Ectodermal cell (in vitro differentiated cells): ENCODE measurements around the gene VCAM1.

Source experiments
- H3K27ac ChIP-seq: 2 replicates; pipeline ENCODE4 v1.7.0; 2013; ENCODE audit warnings: mild to moderate bottlenecking, low read depth, low read length; ENCODE audit not compliant: insufficient read depth, poor library complexity, severe bottlenecking
- H3K27me3 ChIP-seq: 2 replicates; pipeline ENCODE4 v1.7.0; 2013; ENCODE audit warnings: mild to moderate bottlenecking, low read length; ENCODE audit not compliant: insufficient read depth, control insufficient read depth, poor library complexity, severe bottlenecking
- H3K36me3 ChIP-seq: one replicate; pipeline ENCODE4 v1.7.0; 2013; ENCODE audit warnings: low read length; ENCODE audit not compliant: control insufficient read depth, insufficient read depth
- H3K4me1 ChIP-seq: one replicate; pipeline ENCODE4 v1.7.0; 2013; ENCODE audit warnings: low read length; ENCODE audit not compliant: control insufficient read depth, insufficient read depth
- H3K4me3 ChIP-seq: 2 replicates; pipeline ENCODE4 v1.7.0; 2013; ENCODE audit warnings: low read depth, low read length, control low read depth; ENCODE audit not compliant: insufficient read depth
- H3K9me3 ChIP-seq: 2 replicates; pipeline ENCODE4 v1.7.0; 2013; ENCODE audit warnings: mild to moderate bottlenecking, low read length, moderate library complexity; ENCODE audit not compliant: control insufficient read depth
- WGBS, 2 experiments: methylation state at CpG; one replicate each; pipeline ENCODE4 v1.1.7; 2013; ENCODE audit warnings: missing lambda C conversion rate in 2 of 2; 5-methylcytosine and 5-hydroxymethylcytosine counted together

VCAM1 gene

DNA sequence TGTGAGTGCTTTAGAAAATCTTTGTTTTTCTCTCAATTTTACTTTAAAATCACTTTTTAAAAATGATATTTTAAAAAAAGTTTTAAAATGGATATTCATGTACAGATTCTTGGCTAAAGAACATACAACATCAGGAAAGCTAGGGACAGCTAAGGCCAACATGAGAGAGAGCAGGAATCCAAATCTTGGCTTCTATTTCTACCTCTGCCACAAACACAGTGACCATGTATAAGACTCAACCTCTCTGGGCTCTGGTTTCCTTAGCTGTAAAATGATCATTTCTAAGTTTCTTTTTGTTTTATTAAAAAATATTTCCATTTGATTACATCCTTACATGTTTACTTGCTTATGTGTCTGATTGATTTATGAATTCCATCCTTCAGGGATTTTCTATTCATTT lies 1.2 kb downstream of the VCAM1 start:
- Histone ChIP-seq H3K27me3 (no peaks in the 10 kb centered on the region), H3K4me1 (peaks cover 5% of the 10 kb centered on the region), H3K36me3 (no peaks in the 10 kb centered on the region), H3K4me3 (no peak overlapping the region), H3K27ac (no peak overlapping the region), H3K9me3 (no peaks in the 10 kb centered on the region)

DNA sequence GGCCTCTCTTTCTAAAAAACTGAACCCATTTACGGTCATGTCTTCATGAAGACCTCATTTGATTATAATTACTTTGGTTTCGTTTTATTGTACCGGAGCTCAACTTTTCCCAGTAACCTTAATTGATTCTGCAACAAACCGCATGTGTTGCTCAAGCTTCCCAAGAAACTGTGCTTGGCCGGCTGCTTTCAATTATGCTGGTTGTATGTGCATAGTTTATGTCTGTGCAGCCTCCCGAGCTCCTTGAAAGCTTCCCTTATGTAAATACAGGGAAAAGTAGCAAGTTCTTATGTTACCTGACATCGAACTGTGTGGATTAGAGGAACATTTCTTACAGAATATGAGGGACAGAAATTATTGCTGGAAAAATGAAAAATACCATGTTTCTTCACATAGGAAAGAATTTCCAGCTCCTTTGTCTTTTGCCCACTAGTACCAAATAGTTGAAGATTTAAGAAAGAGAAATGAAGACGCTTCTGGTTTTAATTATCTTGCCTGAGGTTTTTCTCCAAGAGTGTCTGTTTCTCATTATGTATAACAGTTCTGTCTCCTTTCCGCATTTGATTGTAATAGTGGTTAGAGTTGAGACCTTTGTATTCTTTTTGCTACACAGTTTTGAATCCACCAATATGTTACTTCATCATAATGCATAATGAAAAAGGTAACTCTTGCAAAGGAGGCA lies 2.1 kb downstream of the VCAM1 start:
- 90 to 93% methylated on average over 8 to 9 of the region's 9 CpGs for WGBS, 2 experiments
- H3K9me3 ChIP-seq = no peaks in the 10 kb centered on the region
- peaks cover 5% of the 10 kb centered on the region for H3K4me1 ChIP-seq
- no peaks in the 10 kb centered on the region for H3K27me3 ChIP-seq
- no peaks in the 10 kb centered on the region for H3K36me3 ChIP-seq
- H3K4me3 ChIP-seq = no peak overlapping the region
- no peak overlapping the region for H3K27ac ChIP-seq

DNA sequence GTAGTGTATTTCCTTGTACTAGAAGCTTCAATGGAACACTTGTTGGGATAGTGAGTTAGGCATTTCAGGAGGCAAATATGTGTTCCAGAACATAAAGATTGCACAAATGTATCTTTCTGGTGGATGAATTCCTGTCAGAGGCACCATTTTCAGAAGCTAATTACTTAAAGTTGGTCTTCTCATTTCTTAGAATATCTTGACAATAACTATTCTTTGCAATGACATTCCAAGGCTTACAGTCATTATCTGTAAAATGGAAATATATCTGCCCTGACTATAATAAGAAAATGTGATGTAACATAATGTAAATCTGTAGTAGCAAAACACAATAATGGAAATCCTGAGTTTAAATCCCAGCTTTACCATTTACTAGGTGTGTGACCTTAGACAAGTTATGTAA lies 2.7 kb downstream of the VCAM1 start:
- Histone ChIP-seq H3K9me3 (no peaks in the 10 kb centered on the region), H3K36me3 (no peaks in the 10 kb centered on the region), H3K27me3 (no peaks in the 10 kb centered on the region), H3K4me3 (no peak overlapping the region), H3K4me1 (peaks cover 5% of the 10 kb centered on the region), H3K27ac (no peak overlapping the region)

DNA sequence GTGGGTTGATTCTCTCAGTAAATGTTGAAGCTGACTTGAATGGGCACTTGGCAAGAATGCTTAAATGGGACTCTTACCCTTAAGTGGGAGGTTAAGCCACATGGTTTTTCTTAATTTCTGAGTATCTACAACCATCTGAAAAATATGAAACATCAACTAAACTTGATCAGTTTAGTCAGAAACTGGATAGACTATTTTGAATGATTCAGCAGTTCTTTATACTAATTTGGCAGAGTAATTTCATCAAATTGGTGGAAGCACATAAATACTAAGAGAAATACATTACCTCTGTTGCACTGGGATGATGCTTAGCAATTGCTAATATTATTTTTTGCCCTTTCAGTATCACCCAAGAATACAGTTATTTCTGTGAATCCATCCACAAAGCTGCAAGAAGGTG lies 4.7 kb downstream of the VCAM1 start:
- H3K27me3 ChIP-seq = no peaks in the 10 kb centered on the region
- H3K4me1 ChIP-seq = peaks cover 5% of the 10 kb centered on the region
- H3K36me3 ChIP-seq = no peaks in the 10 kb centered on the region
- no peak overlapping the region for H3K27ac ChIP-seq
- no peaks in the 10 kb centered on the region for H3K9me3 ChIP-seq
- H3K4me3 ChIP-seq = no peak overlapping the region

DNA sequence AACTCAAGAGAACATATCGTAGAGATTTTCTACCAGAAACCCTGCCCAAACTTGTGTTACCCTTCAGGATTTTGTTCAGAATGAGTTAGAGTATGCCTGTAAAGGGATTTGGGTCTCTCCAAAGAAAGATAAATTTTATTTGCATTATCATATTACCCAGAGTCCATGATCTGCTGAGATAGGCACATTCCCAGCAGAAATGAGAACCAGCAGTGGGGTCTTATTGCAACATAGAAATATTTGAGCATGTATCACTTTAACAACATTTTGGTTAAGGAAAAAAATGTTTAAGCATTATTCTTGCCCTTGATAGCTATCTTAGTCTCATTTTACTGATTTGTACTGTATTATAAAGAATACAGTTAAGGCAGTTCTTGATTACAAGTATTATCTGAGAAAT lies 10.6 kb downstream of the VCAM1 start:
- H3K27me3 ChIP-seq = no peaks in the 10 kb centered on the region
- H3K36me3 ChIP-seq = no peaks in the 10 kb centered on the region
- H3K9me3 ChIP-seq = no peaks in the 10 kb centered on the region
- no peaks in the 10 kb centered on the region for H3K4me1 ChIP-seq
- H3K27ac ChIP-seq = no peak overlapping the region
- 100% methylated on average over 1 of the region's 1 CpG for WGBS, 2 experiments
- H3K4me3 ChIP-seq = no peak overlapping the region

DNA sequence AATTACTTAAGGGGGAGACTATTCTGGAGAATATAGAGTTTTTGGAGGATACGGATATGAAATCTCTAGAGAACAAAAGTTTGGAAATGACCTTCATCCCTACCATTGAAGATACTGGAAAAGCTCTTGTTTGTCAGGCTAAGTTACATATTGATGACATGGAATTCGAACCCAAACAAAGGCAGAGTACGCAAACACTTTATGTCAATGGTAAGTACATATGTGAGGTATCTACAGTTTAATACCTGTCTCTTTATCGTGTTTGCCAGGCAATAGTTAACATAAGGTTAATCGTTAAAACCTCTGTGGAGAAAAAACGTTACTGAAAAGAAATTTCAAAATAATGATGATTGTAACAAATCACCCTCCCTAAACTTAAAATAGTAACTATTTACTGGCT lies 11.8 kb downstream of the VCAM1 start:
- no peaks in the 10 kb centered on the region for H3K4me1 ChIP-seq
- no peaks in the 10 kb centered on the region for H3K36me3 ChIP-seq
- H3K27ac ChIP-seq = no peak overlapping the region
- H3K9me3 ChIP-seq = no peaks in the 10 kb centered on the region
- no peak overlapping the region for H3K4me3 ChIP-seq
- H3K27me3 ChIP-seq = no peaks in the 10 kb centered on the region
- WGBS, 2 experiments = 96 to 100% methylated on average over 3 to 6 of the region's 6 CpGs

DNA sequence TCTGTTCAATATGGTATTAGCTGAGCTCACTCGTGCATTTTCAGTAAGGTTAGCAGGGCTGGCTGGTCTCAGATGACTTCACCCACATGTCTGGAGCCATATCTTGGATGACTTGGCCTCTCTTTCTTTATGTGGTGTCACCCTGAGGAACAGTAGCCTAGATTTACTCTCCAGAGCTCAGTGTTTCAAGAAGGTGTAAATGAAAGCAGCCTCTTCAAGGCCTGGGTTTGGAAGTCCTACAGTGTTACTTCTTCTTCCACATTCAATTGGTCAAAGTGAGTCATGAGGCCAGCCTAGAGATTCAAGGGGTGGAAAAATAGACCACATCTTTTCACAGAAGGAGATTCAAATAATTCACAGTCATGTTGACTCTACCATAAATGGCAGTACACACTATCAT lies 12.2 kb downstream of the VCAM1 start:
- 96 to 100% methylated on average over 1 of the region's 1 CpG for WGBS, 2 experiments
- no peak overlapping the region for H3K27ac ChIP-seq
- no peaks in the 10 kb centered on the region for H3K4me1 ChIP-seq
- no peaks in the 10 kb centered on the region for H3K36me3 ChIP-seq
- H3K9me3 ChIP-seq = no peaks in the 10 kb centered on the region
- H3K4me3 ChIP-seq = no peak overlapping the region
- no peaks in the 10 kb centered on the region for H3K27me3 ChIP-seq

DNA sequence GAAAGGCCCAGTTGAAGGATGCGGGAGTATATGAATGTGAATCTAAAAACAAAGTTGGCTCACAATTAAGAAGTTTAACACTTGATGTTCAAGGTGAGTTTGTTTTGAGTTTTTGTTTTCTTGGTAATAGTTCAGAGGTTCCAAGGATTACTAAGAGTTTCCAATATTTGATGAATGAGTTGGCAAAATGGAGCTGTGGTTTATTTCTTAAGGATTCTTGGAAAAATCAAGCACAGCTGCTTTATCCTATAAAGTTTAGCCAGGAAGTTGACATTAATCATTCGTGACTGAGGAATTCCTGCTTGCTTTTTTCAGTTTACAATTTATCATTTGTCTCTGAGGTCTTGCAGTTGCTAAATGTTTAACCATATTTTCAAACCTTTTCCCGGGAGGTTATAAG lies 15.1 kb downstream of the VCAM1 start:
- 93 to 97% methylated on average over 3 of the region's 3 CpGs for WGBS, 2 experiments
- Histone ChIP-seq H3K4me3 (no peak overlapping the region), H3K27ac (no peak overlapping the region), H3K9me3 (no peaks in the 10 kb centered on the region), H3K36me3 (no peaks in the 10 kb centered on the region), H3K4me1 (no peaks in the 10 kb centered on the region), H3K27me3 (no peaks in the 10 kb centered on the region)

DNA sequence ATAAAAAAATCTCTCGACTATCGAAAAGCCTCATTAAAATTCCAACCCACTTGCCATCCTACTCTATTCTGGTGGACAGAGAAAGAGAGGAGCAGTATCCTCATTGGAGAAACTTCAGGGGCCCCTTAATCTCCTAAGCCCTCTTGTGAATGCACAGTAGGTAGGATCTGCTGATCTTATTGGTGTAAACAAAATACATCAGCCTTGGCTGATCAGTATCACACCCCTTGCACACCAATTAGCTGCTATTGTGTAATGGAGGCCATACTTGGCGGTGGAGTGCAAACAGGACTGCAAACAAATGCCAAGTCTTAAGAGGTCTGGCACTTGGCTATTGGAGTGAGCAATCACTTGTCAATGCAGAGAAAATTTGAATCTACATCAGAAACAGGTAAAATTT lies 15.7 kb downstream of the VCAM1 start:
- Histone ChIP-seq H3K36me3 (no peaks in the 10 kb centered on the region), H3K27me3 (no peaks in the 10 kb centered on the region), H3K27ac (no peak overlapping the region), H3K4me3 (no peak overlapping the region), H3K4me1 (no peaks in the 10 kb centered on the region), H3K9me3 (no peaks in the 10 kb centered on the region)
- 86 to 88% methylated on average over 2 to 3 of the region's 3 CpGs for WGBS, 2 experiments

DNA sequence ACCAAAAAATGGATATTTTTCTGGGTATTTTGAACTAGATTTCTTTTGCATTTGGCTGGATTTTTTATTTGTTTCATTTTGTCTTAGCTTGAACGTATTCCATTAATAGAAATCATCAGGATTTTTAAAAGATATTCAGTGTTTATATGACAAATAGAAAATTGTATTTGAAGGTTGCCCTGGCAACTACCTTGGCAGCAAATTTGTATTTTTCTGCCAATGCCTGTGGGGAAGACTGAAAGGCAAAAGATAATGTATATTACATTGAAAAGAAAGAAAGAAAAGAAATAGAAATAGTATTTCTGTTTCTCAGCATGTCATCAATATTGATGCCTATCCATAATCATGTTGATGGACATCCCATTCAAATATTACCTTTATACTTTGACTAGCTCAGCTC lies 16.8 kb downstream of the VCAM1 start:
- 83% methylated on average over 1 of the region's 1 CpG; no CpG with 5 or more reads in 1 of the 2 experiments for WGBS, 2 experiments

DNA sequence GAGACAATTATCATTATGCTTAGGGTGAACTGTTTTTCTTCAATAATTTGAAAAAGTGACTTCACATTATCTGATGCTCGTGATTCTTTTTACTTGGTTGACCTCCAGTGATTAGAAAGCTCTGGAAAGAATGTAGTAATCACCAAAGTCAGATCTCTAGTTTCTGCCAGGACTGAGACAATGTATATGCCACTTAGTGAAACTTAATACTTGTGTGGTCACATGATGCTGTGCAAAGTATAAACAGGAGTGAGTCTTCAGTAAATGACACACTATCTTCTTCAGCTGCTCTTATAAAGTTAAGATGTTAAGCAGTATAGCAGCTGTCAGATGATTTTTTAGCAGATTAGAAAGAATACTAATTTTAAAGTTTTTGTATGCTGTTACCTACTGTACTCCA lies 17.2 kb downstream of the VCAM1 start:
- Histone ChIP-seq H3K4me3 (no peak overlapping the region), H3K27me3 (no peaks in the 10 kb centered on the region), H3K4me1 (no peaks in the 10 kb centered on the region), H3K36me3 (no peaks in the 10 kb centered on the region), H3K9me3 (no peaks in the 10 kb centered on the region), H3K27ac (no peak overlapping the region)
- WGBS, 2 experiments = 93 to 94% methylated on average over 1 of the region's 1 CpG

More for the DNA sequence above, 16.8 kb downstream of the VCAM1 start:
- no peaks in the 10 kb centered on the region for H3K4me1 ChIP-seq
- H3K36me3 ChIP-seq = no peaks in the 10 kb centered on the region
- no peak overlapping the region for H3K4me3 ChIP-seq
- H3K27ac ChIP-seq = no peak overlapping the region
- no peaks in the 10 kb centered on the region for H3K27me3 ChIP-seq
- H3K9me3 ChIP-seq = no peaks in the 10 kb centered on the region
